Prostate gland (tissue), 2 donors: ENCODE results near the gene TSC22D3.

Source experiments
- POLR2A ChIP-seq: fragments of 450-650 bp; IDR thresholded peaks from one replicate; pipeline ENCODE4 v1.6.1; 2016; ENCODE audit warnings: antibody characterized with exemption, mild to moderate bottlenecking
- POLR2AphosphoS5 ChIP-seq: sonication (generic); formaldehyde crosslinking; IDR thresholded peaks from one replicate; pipeline ENCODE4 v1.6.1; 2017; ENCODE audit warnings: antibody characterized with exemption
- TF ChIP-seq, protein P1 (sequence below), 4 experiments: fragments of 200-600 bp in 2 of 4; fragments of 450-650 bp in 2 of 4; sonication (generic) in 2 of 4; IDR thresholded peaks; 1 replicate in 3 of 4; 2 replicates in 1 of 4; pipeline ENCODE4 v1.5.1; 2016 to 2019; ENCODE audit warnings: antibody characterized with exemption in 4 of 4, mild to moderate bottlenecking in 2 of 4, moderate library complexity in 2 of 4

DNA sequence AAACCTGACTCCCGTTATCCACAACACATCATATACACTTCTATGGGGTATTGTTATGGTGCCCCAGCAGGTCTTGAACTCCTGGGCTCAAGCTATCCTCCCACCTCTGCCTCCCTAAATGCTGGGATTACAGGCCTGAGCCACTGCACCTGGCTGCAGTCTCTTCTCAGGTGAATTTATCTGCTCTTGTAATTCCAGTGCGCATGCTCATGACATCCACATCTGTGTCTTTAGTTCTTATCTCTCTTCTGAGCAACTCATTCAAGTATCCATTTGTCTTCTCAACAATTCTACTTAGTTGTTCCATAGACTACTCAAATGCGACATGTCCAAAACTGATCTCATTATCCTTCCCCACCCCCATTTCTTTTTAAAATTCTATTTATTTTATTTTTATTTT, 29.6 kb upstream of the TSC22D3 start:
- TF ChIP-seq, protein P1, sequence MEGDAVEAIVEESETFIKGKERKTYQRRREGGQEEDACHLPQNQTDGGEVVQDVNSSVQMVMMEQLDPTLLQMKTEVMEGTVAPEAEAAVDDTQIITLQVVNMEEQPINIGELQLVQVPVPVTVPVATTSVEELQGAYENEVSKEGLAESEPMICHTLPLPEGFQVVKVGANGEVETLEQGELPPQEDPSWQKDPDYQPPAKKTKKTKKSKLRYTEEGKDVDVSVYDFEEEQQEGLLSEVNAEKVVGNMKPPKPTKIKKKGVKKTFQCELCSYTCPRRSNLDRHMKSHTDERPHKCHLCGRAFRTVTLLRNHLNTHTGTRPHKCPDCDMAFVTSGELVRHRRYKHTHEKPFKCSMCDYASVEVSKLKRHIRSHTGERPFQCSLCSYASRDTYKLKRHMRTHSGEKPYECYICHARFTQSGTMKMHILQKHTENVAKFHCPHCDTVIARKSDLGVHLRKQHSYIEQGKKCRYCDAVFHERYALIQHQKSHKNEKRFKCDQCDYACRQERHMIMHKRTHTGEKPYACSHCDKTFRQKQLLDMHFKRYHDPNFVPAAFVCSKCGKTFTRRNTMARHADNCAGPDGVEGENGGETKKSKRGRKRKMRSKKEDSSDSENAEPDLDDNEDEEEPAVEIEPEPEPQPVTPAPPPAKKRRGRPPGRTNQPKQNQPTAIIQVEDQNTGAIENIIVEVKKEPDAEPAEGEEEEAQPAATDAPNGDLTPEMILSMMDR (IDR thresholded peaks at IDR 0.05): no peak
- TF ChIP-seq POLR2A (no peak), POLR2AphosphoS5 (no peak)
